ENCODE measurements around the gene MVK.

MVK gene

DNA sequence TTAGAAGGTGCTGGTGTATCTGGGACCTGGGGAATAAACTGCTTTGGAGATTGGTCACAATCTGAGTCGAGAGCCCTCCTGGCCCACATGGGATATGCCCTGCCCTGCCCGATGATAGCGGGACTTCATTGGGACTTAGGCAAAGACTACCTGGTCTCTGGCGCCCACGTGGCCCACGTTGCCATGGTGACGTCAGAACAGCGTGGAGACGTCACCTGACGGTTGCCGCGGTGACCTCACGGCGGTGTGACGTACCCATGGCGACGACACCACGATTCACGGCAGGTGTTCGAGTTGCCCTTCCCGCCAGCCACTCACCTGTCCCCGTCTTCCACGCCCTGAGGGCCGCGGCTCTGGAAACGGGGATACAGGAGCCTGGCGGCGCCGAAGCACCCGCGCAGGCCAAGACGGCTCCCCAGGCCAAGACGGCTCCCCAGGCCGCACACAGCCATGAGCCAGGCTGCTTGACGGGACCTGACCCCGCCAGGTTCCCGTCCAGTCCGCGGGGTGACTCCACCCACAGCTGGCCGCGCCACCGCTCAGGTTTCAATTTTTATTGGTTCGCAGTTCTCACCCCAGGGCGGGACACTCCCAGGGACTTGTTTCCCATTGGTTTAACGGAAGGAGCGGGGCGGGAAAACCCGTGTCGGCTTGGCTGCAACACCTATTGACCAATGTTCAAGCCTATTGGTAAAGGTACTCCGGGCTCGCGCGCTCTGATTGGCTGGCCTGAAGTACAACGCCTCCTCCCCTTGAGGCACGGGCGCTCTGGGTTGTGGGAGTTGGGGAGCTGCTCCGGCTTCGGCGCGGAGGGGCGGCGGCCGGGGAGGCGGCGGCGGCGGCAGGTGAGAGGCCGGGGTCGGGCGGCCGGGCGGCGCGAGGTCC lies at the start of gene MVK, which contains the start of gene MMAB:
Gene MVK (plus strand): TSS at position 766 of the 885 bp plus-strand sequence. CDS start 1,029 bp downstream, outside the sequence.
Gene MMAB (minus strand): TSS at position 476 of the 885 bp plus-strand sequence. CDS start 24 bp downstream, at position 452.
- Histone ChIP-seq H3K9ac (ENCODE audit: low read length) (peak within 1 kb of the TSS; percentile 92), H3K4me3 (ENCODE audit: low read depth, low read length, poor library complexity, severe bottlenecking) (peak within 1 kb of the TSS; percentile 77), H3K4me1 (ENCODE audit: insufficient read depth, low read length, severe bottlenecking) (peaks cover 19% of the 10 kb centered on the region), H4K20me1 (ENCODE audit: insufficient read depth, low read length) (no peaks in the 10 kb centered on the region), H3K36me3 (ENCODE audit: insufficient read depth, low read length) (peaks cover 21% of the 10 kb centered on the region), H3K9me3 (ENCODE audit: low read length) (no peaks in the 10 kb centered on the region), H3K27ac (ENCODE audit: low read depth, low read length, poor library complexity, severe bottlenecking) (peak within 1 kb of the TSS; percentile 64), H2AFZ (ENCODE audit: low read length) (no peak within 1 kb of the TSS), H3F3A (ENCODE audit: insufficient read depth, low read length) (no peaks in the 10 kb centered on the region), H3K79me2 (ENCODE audit: insufficient read depth, low read length) (no peaks in the 10 kb centered on the region), H3K27me3 (ENCODE audit: insufficient read depth, low read length) (no peaks in the 10 kb centered on the region), H3K4me2 (ENCODE audit: low read length) (peak within 1 kb of the TSS; percentile 95), H3K9me2 (ENCODE audit: low read depth, low read length) (no peaks in the 10 kb centered on the region)
- TF ChIP-seq, protein P1, sequence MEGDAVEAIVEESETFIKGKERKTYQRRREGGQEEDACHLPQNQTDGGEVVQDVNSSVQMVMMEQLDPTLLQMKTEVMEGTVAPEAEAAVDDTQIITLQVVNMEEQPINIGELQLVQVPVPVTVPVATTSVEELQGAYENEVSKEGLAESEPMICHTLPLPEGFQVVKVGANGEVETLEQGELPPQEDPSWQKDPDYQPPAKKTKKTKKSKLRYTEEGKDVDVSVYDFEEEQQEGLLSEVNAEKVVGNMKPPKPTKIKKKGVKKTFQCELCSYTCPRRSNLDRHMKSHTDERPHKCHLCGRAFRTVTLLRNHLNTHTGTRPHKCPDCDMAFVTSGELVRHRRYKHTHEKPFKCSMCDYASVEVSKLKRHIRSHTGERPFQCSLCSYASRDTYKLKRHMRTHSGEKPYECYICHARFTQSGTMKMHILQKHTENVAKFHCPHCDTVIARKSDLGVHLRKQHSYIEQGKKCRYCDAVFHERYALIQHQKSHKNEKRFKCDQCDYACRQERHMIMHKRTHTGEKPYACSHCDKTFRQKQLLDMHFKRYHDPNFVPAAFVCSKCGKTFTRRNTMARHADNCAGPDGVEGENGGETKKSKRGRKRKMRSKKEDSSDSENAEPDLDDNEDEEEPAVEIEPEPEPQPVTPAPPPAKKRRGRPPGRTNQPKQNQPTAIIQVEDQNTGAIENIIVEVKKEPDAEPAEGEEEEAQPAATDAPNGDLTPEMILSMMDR (IDR thresholded peaks at IDR 0.05; ENCODE audit: low read length) = no peak
- no peak for TF ChIP-seq EZH2 (IDR thresholded peaks at IDR 0.05; ENCODE audit: borderline replicate concordance, low read length)

GRCh38 chr12:109524466-109525278 lies 48.9 kb upstream of the MVK start:
- Histone ChIP-seq H3K4me2 (ENCODE audit: low read length) (no peak overlapping the region), H2AFZ (ENCODE audit: low read length) (no peak overlapping the region), H3K79me2 (ENCODE audit: insufficient read depth, low read length) (no peaks in the 10 kb centered on the region), H3K4me3 (ENCODE audit: low read depth, low read length, poor library complexity, severe bottlenecking) (no peak overlapping the region), H3K36me3 (ENCODE audit: insufficient read depth, low read length) (0 out of 2 replicates have a peak, but pooled peaks cover 8% of the 10 kb centered on the region), H3K9me2 (ENCODE audit: low read depth, low read length) (no peaks in the 10 kb centered on the region), H3K4me1 (ENCODE audit: insufficient read depth, low read length, severe bottlenecking) (no peaks in the 10 kb centered on the region), H3K9me3 (ENCODE audit: low read length) (no peaks in the 10 kb centered on the region), H4K20me1 (ENCODE audit: insufficient read depth, low read length) (no peaks in the 10 kb centered on the region), H3K9ac (ENCODE audit: low read length) (no peak overlapping the region), H3F3A (ENCODE audit: insufficient read depth, low read length) (no peaks in the 10 kb centered on the region), H3K27me3 (ENCODE audit: insufficient read depth, low read length) (no peaks in the 10 kb centered on the region), H3K27ac (ENCODE audit: low read depth, low read length, poor library complexity, severe bottlenecking) (no peak overlapping the region)
- TF ChIP-seq, protein P1 (IDR thresholded peaks at IDR 0.05; ENCODE audit: low read length) = no peak
- TF ChIP-seq EZH2 (IDR thresholded peaks at IDR 0.05; ENCODE audit: borderline replicate concordance, low read length) = no peak

GRCh38 chr12:109525279-109525585 lies 48.4 kb upstream of the MVK start:
- Histone ChIP-seq H3K79me2 (ENCODE audit: insufficient read depth, low read length) (no peaks in the 10 kb centered on the region), H3K27me3 (ENCODE audit: insufficient read depth, low read length) (no peaks in the 10 kb centered on the region), H3K9me2 (ENCODE audit: low read depth, low read length) (no peaks in the 10 kb centered on the region), H3K4me2 (ENCODE audit: low read length) (no peak overlapping the region), H3K27ac (ENCODE audit: low read depth, low read length, poor library complexity, severe bottlenecking) (no peak overlapping the region), H3K9ac (ENCODE audit: low read length) (no peak overlapping the region), H3K4me1 (ENCODE audit: insufficient read depth, low read length, severe bottlenecking) (no peaks in the 10 kb centered on the region), H3F3A (ENCODE audit: insufficient read depth, low read length) (no peaks in the 10 kb centered on the region), H2AFZ (ENCODE audit: low read length) (no peak overlapping the region), H3K4me3 (ENCODE audit: low read depth, low read length, poor library complexity, severe bottlenecking) (no peak overlapping the region), H3K9me3 (ENCODE audit: low read length) (no peaks in the 10 kb centered on the region), H4K20me1 (ENCODE audit: insufficient read depth, low read length) (no peaks in the 10 kb centered on the region), H3K36me3 (ENCODE audit: insufficient read depth, low read length) (0 out of 2 replicates have a peak, but pooled peaks cover 8% of the 10 kb centered on the region)
- TF ChIP-seq, protein P1 (IDR thresholded peaks at IDR 0.05; ENCODE audit: low read length) = no peak

Data from OCI-LY1 (cell line).